H1 (cell line): Measurements from ENCODE around the gene ARHGAP18. TPM values are rescaled to one million over a fixed set of nuclear protein-coding genes. Genes with fewer than 3 reads are reported as not detected.

ENCODE experiments used
- CTCF ChIA-PET: fragments of 300-600 bp; sonication (Branson Sonifier 250); formaldehyde crosslinking; loops from one replicate; lab custom pipeline; 2021; ENCODE audit not compliant: partially characterized antibody; lab: Charles Lee
- POLR2A ChIA-PET: fragments of 300-600 bp; sonication (Branson Sonifier 250); formaldehyde crosslinking; loops from one replicate; lab custom pipeline; 2021; ENCODE audit warnings: inconsistent platforms; ENCODE audit not compliant: partially characterized antibody; lab: Charles Lee
- DNase-seq, 2 experiments: peaks; one replicate each; pipeline versions ENCODE4 v3.0.0 to v3.0.0-alpha.2; 2010 to 2022; ENCODE audit warnings: low spot score in 2 of 2, low read depth in 1 of 2, mixed read lengths in 1 of 2
- FAIRE-seq: peaks from 2 replicates; lab custom pipeline; 2011; peaks lifted over from hg19 to GRCh38; lab: Jason Lieb, UNC
- H2AFZ ChIP-seq: 2 replicates; pipeline ENCODE4 v1.8.1; 2012; ENCODE audit warnings: low read length, inconsistent platforms
- H2AK5ac ChIP-seq: 2 replicates; pipeline ENCODE4 v1.6.1; 2013; ENCODE audit warnings: low read depth, low read length
- H2BK120ac ChIP-seq: replicated peaks from 2 replicates; pipeline ENCODE3; 2013; ENCODE audit warnings: low read depth, low read length, inconsistent platforms
- H2BK12ac ChIP-seq: 2 replicates; pipeline ENCODE4 v1.6.1; 2013; ENCODE audit warnings: low read depth, low read length
- H2BK15ac ChIP-seq: 2 replicates; pipeline ENCODE4 v1.6.1; 2013; ENCODE audit warnings: low read length
- H2BK20ac ChIP-seq: 2 replicates; pipeline ENCODE4 v1.6.1; 2013; ENCODE audit warnings: low read length
- H2BK5ac ChIP-seq: 2 replicates; pipeline ENCODE4 v1.6.1; 2013; ENCODE audit warnings: low read depth, low read length
- H3K14ac ChIP-seq: 2 replicates; pipeline ENCODE4 v1.6.1; 2013; ENCODE audit warnings: inconsistent platforms; ENCODE audit not compliant: insufficient read length
- H3K18ac ChIP-seq: 2 replicates; pipeline ENCODE4 v1.6.1; 2013; ENCODE audit warnings: low read length; ENCODE audit errors: extremely low read depth
- H3K23ac ChIP-seq: 2 replicates; pipeline ENCODE4 v1.6.1; 2013; ENCODE audit warnings: inconsistent platforms; ENCODE audit not compliant: insufficient read length
- H3K23me2 ChIP-seq: 2 replicates; pipeline ENCODE4 v1.6.1; 2013; ENCODE audit warnings: low read depth, low read length
- H3K27ac ChIP-seq: 2 replicates; pipeline ENCODE4 v1.6.1; 2011; ENCODE audit warnings: low read depth, low read length, inconsistent platforms
- H3K27me3 ChIP-seq, 4 experiments: replicated peaks in 1 of 4; 1 replicate in 1 of 4; 2 replicates in 3 of 4; pipeline versions ENCODE4 v1.6.1 to v1.8.1; 2011 to 2013; ENCODE audit warnings: low read length in 3 of 4, mild to moderate bottlenecking in 3 of 4, inconsistent platforms in 2 of 4, mixed read lengths in 2 of 4, moderate library complexity in 1 of 4; ENCODE audit not compliant: control insufficient read depth in 3 of 4, insufficient read depth in 3 of 4; ENCODE audit errors: extremely low read depth in 1 of 4
- H3K36me3 ChIP-seq, 4 experiments: 2 replicates each; pipeline versions ENCODE4 v1.6.1 to v1.8.1; 2011 to 2013; ENCODE audit warnings: mild to moderate bottlenecking in 4 of 4, low read length in 3 of 4, moderate library complexity in 2 of 4, control low read depth in 1 of 4, inconsistent platforms in 1 of 4; ENCODE audit not compliant: insufficient read depth in 4 of 4, control insufficient read depth in 2 of 4
- H3K4ac ChIP-seq: replicated peaks from 2 replicates; pipeline ENCODE3; 2013; ENCODE audit warnings: low read length, low read depth, mixed read lengths, inconsistent platforms; ENCODE audit not compliant: insufficient read length
- H3K4me1 ChIP-seq, 4 experiments: replicated peaks in 1 of 4; 1 replicate in 1 of 4; 2 replicates in 3 of 4; pipeline versions ENCODE4 v1.6.1 to v1.8.1; 2011 to 2013; ENCODE audit warnings: low read length in 3 of 4, inconsistent platforms in 2 of 4, mixed read lengths in 1 of 4; ENCODE audit not compliant: insufficient read depth in 4 of 4, control insufficient read depth in 3 of 4
- H3K4me2 ChIP-seq, 2 experiments: 2 replicates each; pipeline versions ENCODE4 v1.6.1 to v1.8.1; 2011 to 2013; ENCODE audit warnings: low read depth in 2 of 2, low read length in 2 of 2, control low read depth in 1 of 2, inconsistent platforms in 1 of 2, mild to moderate bottlenecking in 1 of 2; ENCODE audit not compliant: insufficient read depth in 1 of 2
- H3K4me3 ChIP-seq, 4 experiments: fragments of 200-600, 300-600 bp in 1 of 4; sonication (generic), shearing (Covaris generic), sonication (Bioruptor Twin) in 1 of 4; 2 replicates each; pipeline versions ENCODE4 v1.5.1 to v1.8.1; 2011 to 2016; ENCODE audit warnings: low read length in 4 of 4, low read depth in 3 of 4, control low read depth in 2 of 4, inconsistent platforms in 2 of 4, mild to moderate bottlenecking in 2 of 4, mixed read lengths in 1 of 4, moderate library complexity in 1 of 4; ENCODE audit not compliant: insufficient read depth in 2 of 4; ENCODE audit errors: extremely low read depth in 1 of 4
- H3K56ac ChIP-seq: replicated peaks from 2 replicates; pipeline ENCODE3; 2013; ENCODE audit warnings: low read depth, mild to moderate bottlenecking, mixed read lengths, low read length, inconsistent platforms; ENCODE audit not compliant: insufficient read length
- H3K79me1 ChIP-seq: 2 replicates; pipeline ENCODE4 v1.6.1; 2013; ENCODE audit warnings: low read depth, low read length, control low read depth
- H3K79me2 ChIP-seq, 2 experiments: 2 replicates each; pipeline versions ENCODE4 v1.6.1 to v1.8.1; 2012 to 2013; ENCODE audit warnings: low read length in 2 of 2, mild to moderate bottlenecking in 2 of 2, inconsistent platforms in 1 of 2; ENCODE audit not compliant: insufficient read depth in 2 of 2, control insufficient read depth in 1 of 2
- H3K9ac ChIP-seq, 4 experiments: replicated peaks in 1 of 4; 1 replicate in 1 of 4; 2 replicates in 3 of 4; pipeline versions ENCODE4 v1.6.1 to v1.8.1; 2011 to 2013; ENCODE audit warnings: low read depth in 3 of 4, low read length in 3 of 4, control low read depth in 2 of 4, mild to moderate bottlenecking in 2 of 4, moderate library complexity in 2 of 4, inconsistent platforms in 1 of 4; ENCODE audit errors: extremely low read depth in 1 of 4
- H3K9me3 ChIP-seq, 2 experiments: 2 replicates each; pipeline versions ENCODE4 v1.6.1 to v1.8.1; 2012 to 2013; ENCODE audit warnings: mild to moderate bottlenecking in 2 of 2, moderate library complexity in 2 of 2, control low read depth in 1 of 2, inconsistent platforms in 1 of 2, low read depth in 1 of 2, low read length in 1 of 2, mixed read lengths in 1 of 2; ENCODE audit not compliant: insufficient read depth in 2 of 2
- H4K20me1 ChIP-seq, 2 experiments: replicated peaks in 1 of 2; 2 replicates each; pipeline versions ENCODE3 to v1.8.1; 2011 to 2013; ENCODE audit warnings: inconsistent platforms in 2 of 2, low read length in 2 of 2, mild to moderate bottlenecking in 1 of 2; ENCODE audit not compliant: insufficient read depth in 2 of 2, control insufficient read depth in 1 of 2
- H4K5ac ChIP-seq: 2 replicates; pipeline ENCODE4 v1.6.1; 2013; ENCODE audit warnings: low read length, low read depth, mixed read lengths, inconsistent platforms; ENCODE audit not compliant: insufficient read length
- H4K8ac ChIP-seq: 2 replicates; pipeline ENCODE4 v1.8.0; 2013; ENCODE audit warnings: mild to moderate bottlenecking, moderate library complexity, low read length, inconsistent platforms; ENCODE audit not compliant: insufficient read depth; ENCODE audit errors: extremely low read depth
- H4K91ac ChIP-seq: replicated peaks from 2 replicates; pipeline ENCODE3; 2013; ENCODE audit warnings: low read length, mixed read lengths, inconsistent platforms; ENCODE audit not compliant: insufficient read length
- ATF2 ChIP-seq: IDR thresholded peaks from 2 replicates; pipeline ENCODE4 v1.6.1; 2012; ENCODE audit warnings: low read length, inconsistent platforms
- BACH1 ChIP-seq: IDR thresholded peaks from 2 replicates; pipeline ENCODE4 v1.6.1; 2012; ENCODE audit warnings: low read length, improper control_type of control experiment
- CBX8 ChIP-seq: fragments of 300-800, 300-1000 bp; sonication (generic); IDR thresholded peaks from 2 replicates; pipeline ENCODE4 v1.7.1; 2016; ENCODE audit warnings: low read depth, low read length, borderline replicate concordance
- CEBPB ChIP-seq: IDR thresholded peaks from 2 replicates; pipeline ENCODE4 v1.6.1; 2012; ENCODE audit warnings: low read depth, low read length
- CHD1 ChIP-seq: IDR thresholded peaks from 2 replicates; pipeline ENCODE4 v1.6.1; 2012; ENCODE audit warnings: low read depth, low read length, improper control_type of control experiment
- CHD2 ChIP-seq: IDR thresholded peaks from 2 replicates; pipeline ENCODE4 v1.6.1; 2012; ENCODE audit warnings: low read length, improper control_type of control experiment
- CTBP2 ChIP-seq: IDR thresholded peaks from 2 replicates; pipeline ENCODE4 v1.7.0; 2011; ENCODE audit warnings: borderline replicate concordance, mild to moderate bottlenecking, moderate library complexity, mixed read lengths, low read length; ENCODE audit not compliant: insufficient read depth, insufficient read length
- NANOG ChIP-seq: IDR thresholded peaks from 2 replicates; pipeline ENCODE4 v1.6.1; 2011; ENCODE audit warnings: low read length, low read depth, mild to moderate bottlenecking, inconsistent platforms; ENCODE audit not compliant: insufficient read depth, poor library complexity, severe bottlenecking
- POLR2A ChIP-seq, 2 experiments: IDR thresholded peaks; 1 replicate in 1 of 2; 2 replicates in 1 of 2; pipeline ENCODE4 v1.6.1; 2011; ENCODE audit warnings: low read depth in 2 of 2, low read length in 2 of 2, mild to moderate bottlenecking in 2 of 2; ENCODE audit errors: control extremely low read depth in 1 of 2
- POLR2AphosphoS5 ChIP-seq: IDR thresholded peaks from 2 replicates; pipeline ENCODE4 v1.6.1; 2011; ENCODE audit warnings: low read depth, low read length
- RBBP5 ChIP-seq: IDR thresholded peaks from 2 replicates; pipeline ENCODE4 v1.7.1; 2012; ENCODE audit warnings: low read depth, mild to moderate bottlenecking, inconsistent platforms, low read length, moderate library complexity, borderline replicate concordance
- RXRA ChIP-seq: IDR thresholded peaks from 2 replicates; pipeline ENCODE4 v1.6.1; 2011; ENCODE audit warnings: low read depth, mild to moderate bottlenecking, low read length, moderate library complexity; ENCODE audit not compliant: insufficient read depth
- TEAD4 ChIP-seq: IDR thresholded peaks from 2 replicates; pipeline ENCODE4 v1.6.1; 2012; ENCODE audit warnings: low read depth, low read length, inconsistent platforms, mixed read lengths
- ZNF274 ChIP-seq: IDR thresholded peaks from 2 replicates; pipeline ENCODE4 v1.7.0; 2012; ENCODE audit warnings: low read length, borderline replicate concordance; ENCODE audit errors: extremely low read depth
- WGBS, 2 experiments: shearing (Covaris generic) in 1 of 2; methylation state at CpG; one replicate each; pipeline versions ENCODE4 v1.1.6 to v1.1.7; 2013 to 2015; ENCODE audit warnings: low lambda C conversion rate in 2 of 2, mixed read lengths in 2 of 2, inconsistent platforms in 1 of 2, low coverage in 1 of 2, missing lambda C conversion rate in 1 of 2; ENCODE audit not compliant: insufficient replicate concordance in 2 of 2, insufficient coverage in 1 of 2, insufficient read length in 1 of 2; ENCODE audit errors: extremely low coverage in 1 of 2, missing lambda C conversion rate in 1 of 2; 5-methylcytosine and 5-hydroxymethylcytosine counted together
- polyA plus RNA-seq, 7 experiments: library from polyadenylated mRNA; depleted of rRNA in 3 of 7; stranded (reverse) in 5 of 7; unstranded in 2 of 7; fragments of >200 nt in 5 of 7; fragments of 200-250 nt in 2 of 7; gene quantifications; 1 replicate in 5 of 7; 2 replicates in 1 of 7; 4 replicates in 1 of 7; pipeline versions ENCODE4 v1.2.1 to v1.2.3, GENCODE V29; 2011 to 2013; ENCODE audit warnings: missing spikeins in 2 of 7, mixed read lengths in 2 of 7
- total RNA-seq: library from RNA; stranded (reverse); fragmentation: NEBNext Ultra II Directional; extraction: Animal tissue kit (Norgen Biotek cat#: 25700); gene quantifications from 2 replicates; pipeline ENCODE4 v1.2.1, GENCODE V29; 2021

ARHGAP18 gene
- total and polyA plus RNA-seq, 2 of the 8 experiments (the other 6 are each of a cell fraction or from before 2014, with no cell fraction given), result 0.83 to 4.5 TPM

DNA sequence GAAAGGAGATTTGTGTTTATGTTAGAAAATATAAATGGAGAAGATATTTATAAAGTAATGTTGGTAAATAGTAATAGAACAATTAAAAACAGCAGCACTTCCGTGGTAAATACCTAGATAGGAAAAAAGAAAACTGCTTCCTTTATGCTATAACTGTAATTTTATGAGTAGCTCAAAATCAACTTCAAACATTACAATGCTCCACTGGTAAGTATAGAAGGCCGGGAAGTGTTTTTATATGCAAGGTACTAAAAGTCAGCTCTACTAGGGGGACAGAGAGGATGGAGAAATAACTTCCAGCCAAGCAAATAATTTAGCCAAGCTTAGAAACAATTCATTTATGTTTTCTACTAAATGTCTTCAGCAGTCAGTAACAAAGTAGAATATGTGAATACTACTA, 56.7 kb downstream of the ARHGAP18 start:
- Histone ChIP-seq H3K27ac (no peak overlapping the region), H3K23ac (no peak overlapping the region), H3K36me3 (no peaks in the 10 kb centered on the region), H3K4me3 (no peak overlapping the region), H2BK15ac (no peak overlapping the region), H3K27me3 (no peaks in the 10 kb centered on the region), H4K5ac (no peak overlapping the region), H2BK5ac (no peak overlapping the region), H2BK12ac (no peak overlapping the region), H3K79me2 (no peaks in the 10 kb centered on the region), H4K8ac (no peak overlapping the region), H3K23me2 (no peaks in the 10 kb centered on the region), H3K56ac (no peak overlapping the region), H2BK20ac (no peak overlapping the region), H3K9me3 (no peaks in the 10 kb centered on the region), H3K4ac (no peak overlapping the region), H2BK120ac (no peak overlapping the region), H3K4me2 (no peak overlapping the region), H2AFZ (no peak overlapping the region), H3K4me1 (no peaks in the 10 kb centered on the region), H3K79me1 (no peaks in the 10 kb centered on the region), H4K20me1 (no peaks in the 10 kb centered on the region), H3K9ac (no peak overlapping the region), H4K91ac (no peak overlapping the region), H2AK5ac (no peak overlapping the region), H3K14ac (no peak overlapping the region), H3K18ac (no peak overlapping the region)
- no peak for FAIRE-seq
- ChIA-PET CTCF (interaction anchor here (1.1 to 1.5 kb wide), 3 partner anchors 9 to 98 kb away, joined by 3 to 9 read pairs (median 3); no protein-coding TSS in a partner anchor), POLR2A (interaction anchor here (0.6 kb wide), 1 partner anchor 42 kb away, joined by 3 read pairs; no protein-coding TSS in a partner anchor)
- 91% methylated on average over 2 of the region's 2 CpGs; no CpG with 5 or more reads in 1 of the 2 experiments for WGBS, 2 experiments
- DNase-seq, result no peak
- TF ChIP-seq ZNF274, result no peak
- no peak for TF ChIP-seq RBBP5
- no peak for TF ChIP-seq CBX8
- TF ChIP-seq CHD1, result no peak
- TF ChIP-seq BACH1, result no peak
- TF ChIP-seq TEAD4, result no peak
- no peak for TF ChIP-seq RXRA
- TF ChIP-seq CTBP2, result no peak
- TF ChIP-seq POLR2AphosphoS5, result no peak
- no peak for TF ChIP-seq CEBPB
- no peak for TF ChIP-seq CHD2
- TF ChIP-seq ATF2, result no peak
- no peak for TF ChIP-seq POLR2A (IDR thresholded peaks at IDR 0.05; ENCODE audit: control extremely low read depth in 1 of 2, low read depth in 2 of 2, low read length in 2 of 2)
- no peak for TF ChIP-seq NANOG
